ENCODE data around the gene TNIP2.

GRCh38 chr4:2754848-2755819, 1.0 kb downstream of the TNIP2 start:
- TF ChIP-seq EZH2 (optimal IDR thresholded peaks at IDR 0.05; ENCODE audit: low read depth, low read length) (no peak), CTCF (IDR thresholded peaks at IDR 0.05; ENCODE audit: low read length) (no peak)

Measured in MM.1S (cell line).